ENCODE results near the gene ERO1A.

DNA sequence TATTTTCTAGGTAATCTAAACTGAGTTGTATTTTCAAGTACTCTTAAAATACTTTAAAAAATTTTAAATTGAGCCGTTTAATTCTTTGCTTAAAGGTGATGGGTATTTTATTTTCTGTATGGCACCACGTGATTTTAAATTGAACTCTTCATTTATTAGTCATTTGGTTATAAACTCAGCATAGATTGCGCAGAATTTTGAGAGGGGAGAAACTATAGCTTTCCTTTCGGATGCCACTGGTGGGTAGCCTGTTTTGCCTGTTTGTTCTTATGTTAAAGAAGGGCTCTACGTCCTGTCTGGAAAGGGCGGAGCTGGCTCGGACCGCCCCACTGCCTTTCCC lies 34.2 kb upstream of the ERO1A start:
- TF ChIP-seq, protein P1, sequence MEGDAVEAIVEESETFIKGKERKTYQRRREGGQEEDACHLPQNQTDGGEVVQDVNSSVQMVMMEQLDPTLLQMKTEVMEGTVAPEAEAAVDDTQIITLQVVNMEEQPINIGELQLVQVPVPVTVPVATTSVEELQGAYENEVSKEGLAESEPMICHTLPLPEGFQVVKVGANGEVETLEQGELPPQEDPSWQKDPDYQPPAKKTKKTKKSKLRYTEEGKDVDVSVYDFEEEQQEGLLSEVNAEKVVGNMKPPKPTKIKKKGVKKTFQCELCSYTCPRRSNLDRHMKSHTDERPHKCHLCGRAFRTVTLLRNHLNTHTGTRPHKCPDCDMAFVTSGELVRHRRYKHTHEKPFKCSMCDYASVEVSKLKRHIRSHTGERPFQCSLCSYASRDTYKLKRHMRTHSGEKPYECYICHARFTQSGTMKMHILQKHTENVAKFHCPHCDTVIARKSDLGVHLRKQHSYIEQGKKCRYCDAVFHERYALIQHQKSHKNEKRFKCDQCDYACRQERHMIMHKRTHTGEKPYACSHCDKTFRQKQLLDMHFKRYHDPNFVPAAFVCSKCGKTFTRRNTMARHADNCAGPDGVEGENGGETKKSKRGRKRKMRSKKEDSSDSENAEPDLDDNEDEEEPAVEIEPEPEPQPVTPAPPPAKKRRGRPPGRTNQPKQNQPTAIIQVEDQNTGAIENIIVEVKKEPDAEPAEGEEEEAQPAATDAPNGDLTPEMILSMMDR (conservative IDR thresholded peaks at IDR 0.05; ENCODE audit: low read depth, low read length) = no peak
- TF ChIP-seq EZH2phosphoT487 (IDR thresholded peaks at IDR 0.05; ENCODE audit: borderline replicate concordance, low read length) (no peak), EZH2 (IDR thresholded peaks at IDR 0.05; ENCODE audit: low read length, unreplicated experiment) (no peak)

Data from PC-3 (cell line).